ENCODE results near the gene CALCOCO1.
"Not testable (repeated sequence)": the region's sequence is repeated elsewhere in the genome, so short reads cannot be mapped to it uniquely, and the experiment has no call there.

Gene CALCOCO1

GRCh38 chr12:53733807-53734200, 6.6 kb upstream of the CALCOCO1 start:
- Mint-ChIP-seq H3K4me1 (peaks cover 9% of the 10 kb centered on the region), H3K4me3 (no peak overlapping the region), H3K27me3 (peaks cover 28% of the 10 kb centered on the region), H3K9me3 (no peaks in the 10 kb centered on the region), H3K27ac (no peak overlapping the region), H3K36me3 (no peaks in the 10 kb centered on the region)
- DNase-seq (ENCODE audit: low spot score in 2 of 2), result no peak
- no peak for ATAC-seq (ENCODE audit: low read depth)

- Mint-ChIP-seq H3K9me3 (no peaks in the 10 kb centered on the region), H3K27me3 (peaks cover 26% of the 10 kb centered on the region), H3K4me3 (no peak overlapping the region), H3K4me1 (peaks cover 7% of the 10 kb centered on the region), H3K36me3 (no peaks in the 10 kb centered on the region), H3K27ac (no peak overlapping the region)
- no peak for DNase-seq (ENCODE audit: low spot score in 2 of 2)
- no peak for ATAC-seq (ENCODE audit: low read depth)
These were observed 6.0 kb upstream of the CALCOCO1 start for GRCh38 chr12:53733051-53733806.

- DNase-seq (ENCODE audit: low spot score in 2 of 2), result no peak
- H3K9me3 Mint-ChIP-seq, result no peaks in the 10 kb centered on the region
These were observed 2.4 kb upstream of the CALCOCO1 start for GRCh38 chr12:53729644-53730043.

GRCh38 chr12:53728206-53728605, 954 bp upstream of the CALCOCO1 start:
- H3K4me1 Mint-ChIP-seq, result peaks cover 11% of the 10 kb centered on the region
- peak overlapping the region; percentile 73 for H3K27ac Mint-ChIP-seq
- DNase-seq (ENCODE audit: low spot score in 2 of 2), result no peak
- H3K27me3 Mint-ChIP-seq, result no peaks in the 10 kb centered on the region
- peak overlapping the region; percentile 88 for H3K4me3 Mint-ChIP-seq
- H3K9me3 Mint-ChIP-seq, result no peaks in the 10 kb centered on the region
- peaks cover 13% of the 10 kb centered on the region for H3K36me3 Mint-ChIP-seq
- ATAC-seq (ENCODE audit: low read depth), result no peak

More at GRCh38 chr12:53729644-53730043, 2.4 kb upstream of the CALCOCO1 start:
- no peak overlapping the region for H3K27ac Mint-ChIP-seq
- peaks cover under 1% of the 10 kb centered on the region for H3K27me3 Mint-ChIP-seq
- ATAC-seq (ENCODE audit: low read depth), result no peak
- H3K36me3 Mint-ChIP-seq, result peaks cover 3% of the 10 kb centered on the region
- H3K4me1 Mint-ChIP-seq, result peaks cover 11% of the 10 kb centered on the region
- no peak overlapping the region for H3K4me3 Mint-ChIP-seq

- H3K36me3 Mint-ChIP-seq, result peaks cover 18% of the 10 kb centered on the region
- peak overlapping the region; percentile 88 for H3K4me3 Mint-ChIP-seq
- peak overlapping the region; percentile 73 for H3K27ac Mint-ChIP-seq
- ATAC-seq (ENCODE audit: low read depth) (no peak), DNase-seq (ENCODE audit: low spot score in 2 of 2) (no peak)
- peaks cover 11% of the 10 kb centered on the region for H3K4me1 Mint-ChIP-seq
- H3K27me3 Mint-ChIP-seq, result no peaks in the 10 kb centered on the region
- no peaks in the 10 kb centered on the region for H3K9me3 Mint-ChIP-seq
These were observed 324 bp downstream of the CALCOCO1 start for GRCh38 chr12:53726946-53727309.

GRCh38 chr12:53726341-53726740, 911 bp downstream of the CALCOCO1 start:
- Mint-ChIP-seq H3K4me1 (peaks cover 11% of the 10 kb centered on the region), H3K36me3 (peaks cover 23% of the 10 kb centered on the region), H3K27me3 (no peaks in the 10 kb centered on the region), H3K4me3 (peak overlapping the region; percentile 88), H3K27ac (no peak overlapping the region), H3K9me3 (no peaks in the 10 kb centered on the region)
- no peak for ATAC-seq (ENCODE audit: low read depth)
- no peak for DNase-seq (ENCODE audit: low spot score in 2 of 2)

- ATAC-seq (ENCODE audit: low read depth) (no peak), DNase-seq (ENCODE audit: low spot score in 2 of 2) (no peak)
- no peaks in the 10 kb centered on the region for H3K27me3 Mint-ChIP-seq
- no peak overlapping the region for H3K27ac Mint-ChIP-seq
- H3K36me3 Mint-ChIP-seq, result peaks cover 27% of the 10 kb centered on the region
- peaks cover 11% of the 10 kb centered on the region for H3K4me1 Mint-ChIP-seq
- peak overlapping the region; percentile 47 for H3K4me3 Mint-ChIP-seq
- H3K9me3 Mint-ChIP-seq, result no peaks in the 10 kb centered on the region
These were observed 1.4 kb downstream of the CALCOCO1 start for GRCh38 chr12:53725824-53726223.

- ATAC-seq (ENCODE audit: low read depth), result no peak
- no peak for DNase-seq (ENCODE audit: low spot score in 2 of 2)
- no peak overlapping the region for H3K4me3 Mint-ChIP-seq
- no peaks in the 10 kb centered on the region for H3K9me3 Mint-ChIP-seq
- H3K36me3 Mint-ChIP-seq, result peaks cover 39% of the 10 kb centered on the region
- peaks cover 8% of the 10 kb centered on the region for H3K4me1 Mint-ChIP-seq
- no peak overlapping the region for H3K27ac Mint-ChIP-seq
- H3K27me3 Mint-ChIP-seq, result no peaks in the 10 kb centered on the region
These were observed 4.7 kb downstream of the CALCOCO1 start for GRCh38 chr12:53722450-53723041.

- H3K9me3 Mint-ChIP-seq, result no peaks in the 10 kb centered on the region
- H3K27ac Mint-ChIP-seq, result no peak overlapping the region
- ATAC-seq (ENCODE audit: low read depth), result no peak
- peaks cover 51% of the 10 kb centered on the region for H3K36me3 Mint-ChIP-seq
- H3K4me3 Mint-ChIP-seq, result no peak overlapping the region
- no peak for DNase-seq (ENCODE audit: low spot score in 2 of 2)
- no peaks in the 10 kb centered on the region for H3K4me1 Mint-ChIP-seq
- H3K27me3 Mint-ChIP-seq, result no peaks in the 10 kb centered on the region
These were observed 6.3 kb downstream of the CALCOCO1 start for GRCh38 chr12:53720946-53721345.

- Mint-ChIP-seq H3K27ac (no peak overlapping the region), H3K36me3 (peaks cover 55% of the 10 kb centered on the region), H3K4me3 (no peak overlapping the region), H3K27me3 (no peaks in the 10 kb centered on the region), H3K4me1 (no peaks in the 10 kb centered on the region), H3K9me3 (no peaks in the 10 kb centered on the region)
- ATAC-seq (ENCODE audit: low read depth), result no peak
- no peak for DNase-seq (ENCODE audit: low spot score in 2 of 2)
These were observed 7.6 kb downstream of the CALCOCO1 start for GRCh38 chr12:53719649-53720048.

GRCh38 chr12:53718567-53718966, 8.7 kb downstream of the CALCOCO1 start:
- not testable (repeated sequence) for H3K9me3 Mint-ChIP-seq; ATAC-seq (ENCODE audit: low read depth); H3K4me1 Mint-ChIP-seq; H3K4me3 Mint-ChIP-seq; H3K27me3 Mint-ChIP-seq; DNase-seq (ENCODE audit: low spot score in 2 of 2); H3K27ac Mint-ChIP-seq
- H3K36me3 Mint-ChIP-seq, result peaks cover 52% of the 10 kb centered on the region

GRCh38 chr12:53717319-53717718, 9.9 kb downstream of the CALCOCO1 start:
- ATAC-seq (ENCODE audit: low read depth), result no peak
- Mint-ChIP-seq H3K27me3 (no peaks in the 10 kb centered on the region), H3K36me3 (peaks cover 52% of the 10 kb centered on the region), H3K27ac (no peak overlapping the region), H3K4me1 (no peaks in the 10 kb centered on the region), H3K9me3 (no peaks in the 10 kb centered on the region), H3K4me3 (no peak overlapping the region)
- DNase-seq (ENCODE audit: low spot score in 2 of 2), result no peak

GRCh38 chr12:53714004-53714403, 13.2 kb downstream of the CALCOCO1 start:
- Mint-ChIP-seq H3K36me3 (peaks cover 35% of the 10 kb centered on the region), H3K4me3 (no peak overlapping the region), H3K4me1 (peaks cover 9% of the 10 kb centered on the region), H3K9me3 (no peaks in the 10 kb centered on the region), H3K27ac (no peak overlapping the region), H3K27me3 (no peaks in the 10 kb centered on the region)
- ATAC-seq (ENCODE audit: low read depth), result no peak
- DNase-seq (ENCODE audit: low spot score in 2 of 2), result no peak

- ATAC-seq (ENCODE audit: low read depth) (no peak), DNase-seq (ENCODE audit: low spot score in 2 of 2) (no peak)
- Mint-ChIP-seq H3K27me3 (no peaks in the 10 kb centered on the region), H3K9me3 (no peaks in the 10 kb centered on the region), H3K4me1 (peaks cover 9% of the 10 kb centered on the region), H3K27ac (no peak overlapping the region), H3K36me3 (peaks cover 35% of the 10 kb centered on the region), H3K4me3 (no peak overlapping the region)
These were observed 13.7 kb downstream of the CALCOCO1 start for GRCh38 chr12:53713516-53713915.

Data from memory B cell (primary cell).